Stimulated activated CD4-positive, alpha-beta T cell treated with anti-CD3 and anti-CD28 coated beads, Interleukin-2, amount 100 ng/mL, for 48 hours (primary cell): ENCODE data around the gene MAPK13.
"Not testable (repeated sequence)": the region's sequence is repeated elsewhere in the genome, so short reads cannot be mapped to it uniquely, and the experiment has no call there.

Experiments
- DNase-seq, 2 donors: peaks; one replicate each; pipeline ENCODE4 v3.0.0-alpha.2; 2020

The MAPK13 gene

DNA sequence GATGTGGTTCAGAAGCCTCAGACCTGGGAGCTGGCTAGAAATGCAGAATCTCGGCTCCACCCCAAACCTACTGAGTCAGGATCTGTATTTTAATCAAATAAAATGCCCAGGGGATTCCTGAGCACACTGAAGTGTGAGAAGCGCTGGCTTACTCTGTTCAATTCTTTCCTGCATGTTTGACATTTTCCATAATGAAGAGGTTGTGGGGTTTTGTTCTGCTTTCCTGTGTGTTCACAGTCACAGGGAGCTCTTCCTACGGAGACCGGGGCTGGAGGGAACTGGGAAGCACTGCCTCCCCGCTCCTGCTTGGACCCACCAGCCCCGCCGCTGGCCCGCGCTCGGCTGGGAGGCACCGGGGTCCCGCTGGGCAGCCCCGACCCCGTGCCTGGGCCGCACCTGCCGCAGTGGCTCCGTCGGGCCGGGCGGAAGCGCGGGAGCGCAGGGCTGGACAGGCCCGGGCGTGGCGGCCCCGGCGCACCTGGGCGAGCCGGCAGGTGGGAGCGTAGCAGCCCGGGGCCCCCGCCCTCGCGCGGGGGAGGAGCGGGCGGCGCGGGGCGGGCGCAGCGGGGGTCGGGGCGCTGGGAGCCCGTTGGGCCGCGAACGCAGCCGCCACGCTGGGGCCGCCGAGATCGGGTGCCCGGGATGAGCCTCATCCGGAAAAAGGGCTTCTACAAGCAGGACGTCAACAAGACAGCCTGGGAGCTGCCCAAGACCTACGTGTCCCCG is at the start of gene MAPK13:
TSS of gene MAPK13 (plus strand) at position 573 of the 726 bp plus-strand sequence. CDS start at position 643, 70 bp downstream.
- DNase-seq: peak in 1 of 2 donors; percentile 25

DNA sequence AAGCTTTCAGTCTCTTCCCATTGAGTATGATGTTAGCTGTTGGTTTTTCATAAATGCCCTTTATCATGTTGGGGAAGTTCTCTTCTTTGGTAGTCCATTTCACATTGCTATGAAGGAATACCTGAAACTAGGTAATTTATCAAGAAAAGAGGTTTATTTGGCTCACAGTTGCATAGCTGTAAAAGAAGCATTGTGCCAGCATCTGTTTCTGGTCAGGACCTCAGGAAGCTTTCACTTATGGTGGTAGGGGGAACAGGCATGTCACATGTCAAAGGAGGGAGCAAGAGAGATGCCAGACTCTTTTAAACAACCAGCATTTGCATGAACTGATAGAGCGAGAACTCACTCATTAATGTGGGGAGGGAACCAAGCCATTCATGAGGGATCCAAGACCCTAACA is 48.0 kb upstream of the MAPK13 start:
- DNase-seq: no peak

DNA sequence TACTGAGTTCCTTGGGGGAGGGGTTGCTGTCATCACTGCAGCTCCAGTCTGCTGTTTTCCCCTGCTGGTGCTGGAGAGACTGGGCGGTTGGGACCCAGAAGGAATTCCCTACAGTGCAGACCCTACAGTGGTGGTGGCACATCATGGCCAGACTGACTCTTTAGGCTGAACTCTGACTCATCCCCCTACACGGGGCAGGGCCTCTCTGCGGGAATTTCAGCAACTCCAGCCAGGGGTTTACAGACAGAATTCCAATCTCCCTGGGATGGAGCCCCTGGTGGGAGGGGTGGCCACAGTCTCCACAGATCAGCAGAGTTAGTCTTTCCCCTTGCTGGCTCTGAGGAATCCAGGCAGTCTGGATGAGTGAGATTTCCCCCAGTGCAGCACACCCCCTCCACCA is 46.9 kb upstream of the MAPK13 start:
- no peak for DNase-seq

DNA sequence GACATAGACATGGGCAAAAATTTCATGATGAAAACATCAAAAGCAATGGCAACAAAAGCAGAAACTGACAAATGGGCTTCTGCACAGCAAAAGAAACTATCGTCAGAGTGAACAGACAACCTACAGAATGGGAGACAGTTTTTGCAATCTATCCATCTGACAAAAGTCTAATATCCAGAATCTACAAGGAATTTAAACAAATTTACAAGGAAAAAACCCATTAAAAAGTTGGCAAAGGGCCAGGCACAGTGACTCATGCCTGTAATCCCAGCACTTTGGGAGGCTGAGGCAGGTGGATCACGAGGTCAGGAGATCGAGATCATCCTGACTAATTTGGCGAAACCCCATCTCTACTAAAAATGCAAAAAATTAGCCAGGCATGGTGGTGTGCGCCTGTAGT is 42.1 kb upstream of the MAPK13 start:
- DNase-seq: not testable (repeated sequence)

DNA sequence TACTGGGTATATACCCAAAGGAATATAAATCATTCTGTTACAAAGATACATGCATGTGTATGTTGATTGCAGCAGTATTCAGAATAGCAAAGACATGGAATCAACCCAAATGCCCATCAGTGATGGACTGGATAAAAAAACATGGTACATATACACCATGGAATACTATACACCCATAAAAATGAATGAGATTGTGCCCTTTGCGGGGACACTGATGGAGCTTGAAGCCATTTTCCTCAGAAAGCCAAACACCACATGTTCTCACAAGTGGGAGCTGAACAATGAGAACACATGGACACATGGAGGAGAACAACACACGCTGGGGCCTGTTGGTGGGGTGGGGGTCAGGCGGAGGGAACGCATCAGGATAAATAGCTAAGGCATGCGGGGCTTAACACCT is 41.3 kb upstream of the MAPK13 start:
- no peak for DNase-seq

DNA sequence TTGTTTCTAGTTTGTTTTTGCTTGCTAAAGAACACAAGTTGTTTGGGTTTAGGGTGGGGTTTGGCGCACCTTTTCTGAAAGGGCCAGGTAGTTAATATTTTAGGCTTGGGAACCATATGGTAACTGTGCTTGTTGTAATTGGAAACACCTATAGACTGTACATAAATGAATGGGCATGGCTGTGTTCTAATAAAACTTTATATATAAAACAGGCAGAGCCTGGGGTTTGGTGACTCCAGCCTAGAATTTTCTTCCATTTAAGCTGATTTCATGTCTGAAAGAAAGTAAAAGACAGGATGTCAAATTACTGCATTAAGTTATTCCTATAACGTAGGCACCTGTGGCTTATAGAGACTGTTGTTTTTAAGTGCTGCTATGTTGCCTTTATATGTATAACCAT is 36.1 kb upstream of the MAPK13 start:
- DNase-seq: no peak

DNA sequence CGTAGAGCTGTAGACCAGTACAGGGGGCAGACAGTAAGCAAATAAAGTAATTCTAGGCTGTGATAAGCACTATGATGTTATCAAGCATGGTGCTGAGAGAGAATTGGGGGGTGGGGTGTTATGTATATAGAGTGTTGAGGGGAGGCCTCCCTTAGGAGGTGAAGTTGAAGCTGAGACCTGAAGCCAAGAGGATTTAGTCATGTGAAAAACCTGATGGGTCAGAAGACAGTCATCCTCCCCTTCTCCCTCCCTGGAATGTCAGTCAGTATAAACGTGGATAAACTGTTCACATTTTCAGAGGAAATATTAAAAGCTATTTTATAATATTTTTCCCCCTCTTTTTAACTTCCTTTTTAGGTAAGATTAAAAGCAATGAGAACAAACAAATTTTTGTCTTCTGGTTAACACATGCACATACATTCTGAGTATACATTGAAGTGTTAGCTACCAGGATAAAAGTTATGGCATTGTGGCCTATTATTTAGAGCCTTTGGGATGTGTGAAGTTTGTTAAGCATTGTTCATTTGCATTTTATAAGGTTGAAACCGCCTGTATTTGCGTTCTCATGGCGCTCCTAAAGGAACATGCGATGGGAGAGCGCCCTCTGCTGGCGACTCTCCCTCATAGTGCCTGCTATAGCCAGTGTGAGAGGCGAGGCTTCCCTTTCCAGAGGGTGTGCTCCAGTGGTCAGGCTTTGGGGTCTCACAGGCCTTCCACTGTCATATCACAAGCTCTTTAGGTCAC is 35.4 kb upstream of the MAPK13 start:
- peak; percentile 79 to 82 for DNase-seq

DNA sequence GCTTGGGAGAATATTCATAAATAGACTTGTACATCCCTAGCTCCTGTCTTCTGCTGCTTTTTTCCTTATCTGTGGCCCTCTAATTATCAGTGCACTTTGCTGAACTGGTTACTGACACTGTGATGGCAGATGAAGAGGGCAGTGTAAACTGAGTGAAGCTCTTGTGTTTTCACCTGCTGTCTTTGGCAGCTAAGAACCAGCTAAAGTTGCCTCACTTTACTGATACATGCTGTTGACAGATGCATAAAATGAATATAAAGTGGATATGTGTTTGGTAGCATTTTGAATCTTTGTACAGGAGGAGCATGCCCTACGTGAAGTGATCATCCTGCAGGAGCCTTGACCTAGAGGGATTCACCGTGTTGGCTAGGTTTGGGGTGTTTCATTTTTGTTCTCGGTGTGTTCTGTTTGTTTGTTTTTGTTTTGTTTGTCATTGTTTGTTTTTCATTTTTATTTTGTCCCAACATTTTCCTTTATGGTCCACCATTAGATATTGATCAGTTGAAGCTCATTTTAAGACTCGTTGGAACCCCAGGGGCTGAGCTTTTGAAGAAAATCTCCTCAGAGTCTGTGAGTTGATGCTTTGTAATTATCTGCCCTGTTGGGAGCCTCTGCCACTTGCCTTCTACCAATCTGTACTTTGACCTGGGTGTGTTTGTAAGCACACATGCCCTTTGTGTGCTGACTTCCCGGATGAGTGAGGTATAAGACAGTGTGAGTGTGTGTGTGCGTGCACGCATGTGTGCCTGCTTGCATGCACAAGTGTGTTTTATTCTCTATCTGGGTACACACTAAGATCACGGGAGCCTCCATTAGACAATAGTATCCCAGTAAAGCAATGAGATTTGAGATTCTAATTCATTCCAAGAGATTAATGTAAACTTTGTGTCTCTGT is 34.6 kb upstream of the MAPK13 start:
- no peak for DNase-seq

DNA sequence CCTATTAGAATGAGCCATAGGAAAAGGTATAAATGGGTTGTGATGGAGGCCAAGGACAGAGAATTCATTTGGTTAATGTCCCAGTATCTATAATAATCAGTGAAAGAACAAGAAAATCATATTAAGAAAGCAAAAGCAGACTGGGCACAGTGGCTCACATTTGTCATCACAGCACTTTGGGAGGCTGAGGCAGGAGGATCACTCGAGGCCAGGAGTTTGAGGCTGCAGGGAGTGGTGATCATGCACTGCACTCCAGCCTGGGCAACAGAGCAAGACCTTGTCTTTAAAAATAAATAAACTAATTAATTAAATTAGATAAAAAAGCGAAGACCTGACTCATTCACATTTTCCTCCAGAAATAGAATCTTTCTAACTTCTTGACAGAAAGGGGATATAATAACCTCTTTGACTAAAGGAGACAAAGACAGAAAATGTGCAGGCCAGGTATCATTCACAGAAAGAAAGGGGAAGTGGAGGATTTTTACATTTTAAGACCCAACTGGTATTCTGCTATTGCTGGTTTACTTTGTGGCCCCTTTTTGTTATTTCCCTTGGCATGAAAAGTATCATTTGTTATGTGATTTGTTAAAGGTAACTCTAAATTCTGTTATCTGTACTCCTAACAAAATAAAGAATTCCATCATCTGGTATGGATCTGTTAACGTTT is 31.9 kb upstream of the MAPK13 start:
- no peak for DNase-seq

DNA sequence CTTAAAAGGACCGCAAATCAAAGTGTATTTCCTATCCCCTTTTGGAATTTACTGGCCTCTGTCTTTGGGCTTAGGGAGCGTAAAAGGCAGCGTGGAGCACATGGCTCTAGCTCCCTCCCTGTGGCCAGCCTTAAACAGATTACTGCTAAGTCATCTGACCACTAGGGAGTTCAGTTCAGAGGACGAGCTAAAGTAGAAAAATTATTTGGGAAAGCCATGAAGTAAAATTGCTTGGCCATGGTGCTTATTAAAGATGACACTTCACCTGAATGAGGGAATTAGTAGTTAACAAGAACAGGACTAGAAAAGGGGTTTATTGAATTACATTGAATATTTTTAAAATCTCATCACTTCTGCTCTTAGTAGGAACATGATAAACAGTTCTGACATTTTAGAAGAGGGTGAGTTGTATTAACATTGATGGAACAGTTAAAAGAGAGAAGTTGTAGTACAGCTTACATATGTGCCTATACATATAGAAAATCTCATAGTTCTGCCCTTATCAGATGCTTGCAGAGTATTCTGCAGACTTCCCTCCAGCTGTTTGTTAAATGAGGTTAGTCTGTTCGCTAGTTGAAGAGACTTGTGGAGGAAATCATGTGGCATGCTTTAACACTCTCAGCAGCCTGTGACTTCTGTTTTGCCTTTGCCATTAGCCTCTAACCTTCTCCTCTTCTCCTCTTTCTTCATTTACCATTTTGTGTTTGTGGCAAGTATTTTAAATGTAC is 31.2 kb upstream of the MAPK13 start:
- no peak for DNase-seq

DNA sequence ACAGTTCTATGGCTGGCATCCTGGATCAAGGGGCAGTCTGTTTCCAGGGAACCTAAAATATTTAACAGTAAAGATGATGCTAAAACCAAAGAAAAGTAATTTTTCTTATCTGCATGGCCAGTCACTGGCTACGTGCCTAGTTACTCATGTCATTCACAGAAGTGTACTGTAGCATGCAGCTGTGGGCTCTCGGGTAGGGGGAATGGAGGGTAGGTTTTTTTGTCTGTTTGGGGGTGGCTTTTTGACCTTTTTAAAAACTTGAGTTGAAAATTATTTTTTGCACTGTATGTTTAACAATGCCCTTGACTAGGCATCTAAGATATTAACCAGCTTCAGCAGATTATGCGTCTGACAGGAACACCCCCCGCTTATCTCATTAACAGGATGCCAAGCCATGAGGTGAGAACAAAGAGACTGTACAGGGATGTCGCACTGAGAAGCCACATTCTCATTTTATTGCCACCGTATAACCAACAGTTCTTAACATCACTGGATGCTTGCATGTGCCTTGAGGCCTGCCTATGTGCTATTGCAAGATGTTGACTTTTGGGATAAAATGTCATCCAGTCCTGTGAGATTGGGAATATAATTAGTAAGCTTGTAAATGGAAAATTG is 30.3 kb upstream of the MAPK13 start:
- no peak for DNase-seq

DNA sequence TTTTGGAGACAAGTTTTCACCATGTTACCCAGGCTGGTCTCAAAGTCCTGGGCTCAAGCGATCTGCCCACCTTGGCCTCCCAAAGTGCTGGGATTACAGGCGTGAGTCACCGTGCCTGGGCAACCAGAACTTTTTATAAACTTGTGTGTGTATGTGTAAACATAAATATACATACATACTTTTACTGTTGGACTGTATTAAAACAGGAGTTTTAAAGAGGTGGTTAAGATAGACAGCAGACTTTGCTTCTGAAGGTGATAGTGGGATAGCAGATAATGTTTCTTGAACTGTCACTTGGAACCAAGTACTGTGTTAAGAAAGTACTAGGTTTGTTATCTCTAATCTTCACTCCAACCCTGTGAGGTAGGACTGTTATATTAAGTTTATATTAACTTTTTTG is 28.6 kb upstream of the MAPK13 start:
- DNase-seq: no peak

DNA sequence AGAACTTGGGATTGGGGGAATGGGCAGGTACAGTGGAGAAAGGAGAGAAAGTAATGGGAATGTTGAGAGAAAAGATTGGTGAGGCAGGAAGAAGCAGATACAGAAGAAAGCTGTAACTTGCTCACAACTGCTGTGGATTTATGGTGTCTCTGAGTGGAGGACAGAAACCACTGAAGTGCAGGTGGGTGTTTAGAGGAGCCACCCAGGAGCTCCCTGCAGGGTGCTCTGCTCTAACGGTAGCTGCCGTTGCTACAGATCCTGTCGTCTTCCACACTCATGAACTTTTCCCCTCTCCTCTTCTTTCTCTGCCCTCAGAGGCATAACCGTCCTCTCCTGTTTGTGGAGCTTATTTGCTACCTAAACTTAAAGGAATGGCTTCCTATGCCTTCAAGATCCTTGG is 27.5 kb upstream of the MAPK13 start:
- DNase-seq: no peak

DNA sequence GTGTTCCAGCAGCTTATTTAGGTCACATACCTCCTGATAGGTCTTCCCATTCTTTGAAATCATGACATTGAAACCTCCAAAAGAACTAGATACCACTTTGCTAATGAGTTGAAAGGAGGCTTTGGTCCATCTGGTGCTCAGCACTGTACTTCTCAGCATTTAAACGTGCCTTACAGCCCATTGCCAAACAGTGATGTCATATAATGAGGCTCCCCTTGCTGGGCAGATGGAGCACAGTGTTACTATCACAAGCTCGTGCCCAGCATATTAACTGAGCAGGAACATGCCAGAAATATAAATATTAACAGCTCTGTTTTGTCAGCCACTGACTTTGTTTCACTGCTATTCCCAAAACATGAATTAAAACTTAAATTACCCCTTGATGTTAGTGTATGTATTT is 25.5 kb upstream of the MAPK13 start:
- DNase-seq: no peak

DNA sequence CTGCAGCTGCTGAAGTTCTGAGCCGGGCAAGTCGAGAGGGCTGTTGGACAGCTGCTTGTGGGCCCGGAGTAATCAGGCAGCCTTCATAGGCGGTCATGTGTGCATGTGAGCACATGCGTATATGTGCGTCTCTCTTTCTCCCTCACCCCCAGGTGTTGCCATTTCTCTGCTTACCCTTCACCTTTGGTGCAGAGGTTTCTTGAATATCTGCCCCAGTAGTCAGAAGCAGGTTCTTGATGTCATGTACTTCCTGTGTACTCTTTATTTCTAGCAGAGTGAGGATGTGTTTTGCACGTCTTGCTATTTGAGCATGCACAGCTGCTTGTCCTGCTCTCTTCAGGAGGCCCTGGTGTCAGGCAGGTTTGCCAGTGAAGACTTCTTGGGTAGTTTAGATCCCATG is 21.2 kb upstream of the MAPK13 start:
- DNase-seq: no peak

DNA sequence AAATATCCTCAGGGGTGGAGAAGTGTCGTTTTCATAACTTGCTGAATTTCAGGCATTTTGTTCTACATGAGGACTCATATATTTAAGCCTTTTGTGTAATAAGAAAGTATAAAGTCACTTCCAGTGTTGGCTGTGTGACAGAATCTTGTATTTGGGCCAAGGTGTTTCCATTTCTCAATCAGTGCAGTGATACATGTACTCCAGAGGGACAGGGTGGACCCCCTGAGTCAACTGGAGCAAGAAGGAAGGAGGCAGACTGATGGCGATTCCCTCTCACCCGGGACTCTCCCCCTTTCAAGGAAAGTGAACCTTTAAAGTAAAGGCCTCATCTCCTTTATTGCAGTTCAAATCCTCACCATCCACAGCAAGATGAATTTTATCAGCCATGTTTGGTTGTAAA is 20.3 kb upstream of the MAPK13 start:
- no peak for DNase-seq

DNA sequence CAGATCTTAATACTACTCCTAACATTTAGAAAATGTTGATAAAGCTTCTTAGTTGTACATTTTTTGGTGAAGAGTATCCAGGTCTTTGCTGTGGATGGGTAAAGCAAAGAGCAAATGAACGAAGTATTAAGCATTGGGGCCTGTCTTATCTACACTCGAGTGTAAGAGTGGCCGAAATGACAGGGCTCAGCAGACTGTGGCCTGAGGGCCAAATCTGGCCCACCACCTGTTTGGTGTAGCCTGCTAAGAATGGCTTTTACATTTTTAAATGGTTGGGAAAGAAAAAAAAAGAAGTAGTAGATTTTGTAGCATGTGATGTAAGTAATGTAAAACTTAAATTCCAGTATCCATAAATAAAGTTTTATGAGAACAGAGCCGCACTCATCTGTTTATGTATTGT is 19.4 kb upstream of the MAPK13 start:
- DNase-seq: no peak

DNA sequence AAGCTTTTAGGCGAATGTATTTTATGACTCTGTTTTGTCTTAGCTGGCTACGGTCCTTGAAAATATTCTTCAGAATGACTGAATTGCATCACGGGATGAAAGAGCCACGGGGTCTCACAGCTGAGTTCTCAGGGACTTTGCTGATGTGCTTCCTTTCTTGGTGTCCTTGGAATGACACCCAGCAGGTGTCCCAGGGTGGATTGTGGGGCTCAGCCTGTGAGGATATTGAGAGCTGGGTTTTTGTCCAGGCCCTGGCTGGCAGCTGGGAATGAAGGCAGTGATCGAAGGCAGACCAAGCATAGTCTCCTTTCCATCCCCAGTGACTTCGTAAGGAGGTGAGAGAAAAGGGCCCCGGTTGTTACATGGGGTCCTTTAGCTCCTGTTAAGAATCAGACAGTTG is 18.8 kb upstream of the MAPK13 start:
- DNase-seq: no peak

DNA sequence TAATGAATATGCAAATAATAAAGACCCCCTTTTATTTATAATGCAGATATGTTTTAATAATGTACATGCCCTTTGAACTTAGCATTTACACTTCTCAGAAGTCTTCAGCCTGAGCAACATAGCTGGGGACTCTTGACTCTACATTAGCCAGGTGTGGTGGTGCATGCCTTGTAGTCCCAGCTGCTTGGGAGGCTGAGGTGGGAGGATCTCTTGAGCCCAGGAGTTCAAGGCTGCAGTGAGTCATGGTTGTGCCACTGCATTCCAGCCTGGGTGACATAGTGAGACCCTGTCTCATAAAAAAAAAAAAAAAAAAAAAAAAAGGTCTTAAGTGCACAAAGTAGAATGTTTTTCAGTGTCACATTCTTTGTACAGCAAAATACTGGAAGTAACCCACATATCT is 17.3 kb upstream of the MAPK13 start:
- no peak for DNase-seq

DNA sequence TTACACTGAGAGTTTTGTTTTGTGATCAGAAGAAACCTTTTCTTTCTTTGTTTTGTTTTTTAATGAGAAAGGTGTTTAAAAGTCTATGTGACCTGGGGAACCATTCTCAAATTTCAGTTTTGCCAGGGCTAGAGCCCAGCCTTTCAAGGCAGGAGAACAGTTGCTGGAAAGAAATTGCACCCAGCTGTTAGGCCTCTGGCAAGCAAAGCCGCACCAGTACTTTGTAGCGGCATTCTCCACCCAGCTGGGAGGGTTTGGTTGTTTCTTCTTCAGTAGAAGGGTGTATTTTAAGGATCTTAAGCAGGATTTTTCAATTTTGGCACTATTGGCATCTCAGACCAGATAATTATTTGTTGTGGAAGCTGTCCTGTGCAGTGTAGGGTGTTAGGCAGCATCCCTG is 16.6 kb upstream of the MAPK13 start:
- DNase-seq: no peak

DNA sequence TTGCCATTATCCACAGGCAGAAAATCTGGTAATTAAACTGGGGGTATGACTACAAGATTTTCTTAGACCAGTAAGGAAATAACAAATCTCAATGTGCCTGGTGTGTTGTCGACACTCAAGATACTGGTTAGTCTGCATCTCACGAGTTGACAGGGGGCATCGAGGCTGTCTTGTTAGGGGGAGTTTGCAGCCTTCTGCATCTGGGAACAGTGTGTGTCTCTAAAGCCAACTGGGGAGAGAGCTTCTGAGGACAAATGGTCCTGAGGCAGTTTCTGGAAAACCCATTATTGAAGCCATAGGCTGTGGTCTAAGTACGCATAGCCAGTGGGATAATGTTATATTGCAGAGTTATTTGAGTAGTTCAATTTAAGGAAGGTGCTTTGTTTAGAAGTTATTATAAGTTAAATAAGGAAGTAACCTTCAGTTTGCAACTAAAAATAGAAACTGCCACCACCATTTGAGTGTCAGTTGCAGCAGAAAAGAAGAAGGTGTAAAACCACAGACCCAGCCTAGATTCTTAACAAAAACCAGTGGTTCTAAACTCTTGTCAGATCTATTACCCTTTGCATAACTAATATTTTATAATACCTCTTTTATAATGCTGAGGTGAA is 15.4 kb upstream of the MAPK13 start:
- no peak for DNase-seq
